HG03175 (cell line): ENCODE measurements around the gene GRK2.
"Not testable (repeated sequence)": the region's sequence is repeated elsewhere in the genome, so short reads cannot be mapped to it uniquely, and the experiment has no call there.

ENCODE experiments used
- ATAC-seq: cut with Tn5 transposase; IDR thresholded peaks from one replicate; pipeline ENCODE4 v1.9.1; 2021; ENCODE audit warnings: mild to moderate bottlenecking, moderate library complexity; ENCODE audit not compliant: unreplicated experiment

The GRK2 gene

DNA sequence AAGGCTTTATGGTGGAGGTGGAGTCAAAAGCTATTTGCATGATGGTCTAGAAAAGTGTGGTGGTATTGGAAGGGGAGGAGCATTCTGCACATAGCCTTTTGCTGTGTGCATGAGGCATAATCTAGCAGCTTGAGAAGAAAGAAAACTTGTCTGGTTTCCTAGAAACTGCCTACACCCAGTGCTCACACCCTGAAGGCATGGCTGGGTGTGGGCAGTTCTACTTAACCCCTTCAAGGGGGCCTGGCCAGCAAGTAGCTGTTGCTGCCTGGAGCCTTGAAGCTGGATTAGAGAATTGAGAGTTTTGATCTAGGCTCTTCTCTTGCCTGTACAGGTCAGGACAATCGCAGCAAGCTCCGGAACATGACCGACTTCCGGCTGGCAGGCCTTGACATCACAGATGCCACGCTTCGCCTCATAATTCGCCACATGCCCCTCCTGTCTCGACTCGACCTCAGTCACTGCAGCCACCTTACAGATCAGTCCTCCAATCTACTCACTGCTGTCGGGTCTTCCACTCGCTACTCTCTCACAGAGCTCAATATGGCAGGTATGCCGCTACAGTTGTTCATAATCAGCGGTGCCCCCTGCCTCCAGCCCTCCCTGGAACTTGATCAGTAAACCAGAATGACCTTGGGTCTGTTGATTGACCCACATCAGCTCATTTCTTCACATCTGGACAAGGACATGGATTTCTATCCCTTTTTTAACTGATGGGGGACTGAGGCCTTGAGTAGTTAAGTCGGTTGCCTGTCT is 12.2 kb upstream of the GRK2 start:
- no peak for ATAC-seq

DNA sequence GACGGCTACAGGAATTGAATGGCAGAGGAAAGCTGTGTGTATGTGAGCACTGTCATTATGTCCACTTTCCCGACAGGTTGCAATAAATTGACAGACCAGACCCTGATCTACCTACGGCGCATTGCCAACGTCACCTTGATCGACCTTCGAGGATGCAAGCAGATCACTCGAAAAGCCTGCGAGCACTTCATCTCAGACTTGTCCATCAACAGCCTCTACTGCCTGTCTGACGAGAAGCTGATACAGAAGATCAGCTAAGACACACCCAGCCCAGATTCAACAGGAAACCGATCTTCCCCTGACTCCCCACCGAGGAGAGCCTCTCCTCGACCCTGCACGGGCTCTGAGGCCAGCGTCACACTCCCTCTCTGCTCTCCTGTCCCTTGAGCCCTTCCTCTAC is 11.5 kb upstream of the GRK2 start:
- ATAC-seq = no peak

- ATAC-seq = no peak
Measured at GRCh38 chr11:67255353-67255752, 10.9 kb upstream of the GRK2 start.

- no peak for ATAC-seq
Measured at GRCh38 chr11:67255864-67256263, 10.4 kb upstream of the GRK2 start.

- ATAC-seq = no peak
Measured at GRCh38 chr11:67256477-67257135, 9.7 kb upstream of the GRK2 start.

DNA sequence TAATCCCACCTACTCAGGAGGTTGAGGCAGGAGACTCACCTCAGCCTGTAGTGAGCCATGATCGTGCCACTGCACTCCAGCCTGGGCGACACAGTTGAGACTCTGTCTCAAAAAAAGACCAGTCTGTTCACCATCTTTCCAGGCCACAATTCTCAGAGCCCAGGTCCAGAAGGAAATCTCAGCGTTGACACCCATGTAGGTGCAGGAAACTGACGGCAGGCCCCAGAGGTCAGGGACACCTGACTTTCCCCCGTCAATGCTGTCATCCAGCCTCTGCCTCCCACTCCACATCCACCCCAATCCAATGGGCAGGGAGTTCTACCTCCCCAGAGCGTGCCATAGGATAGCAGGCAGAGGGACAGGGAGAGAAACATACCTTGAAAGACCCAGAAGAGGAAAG is 5.9 kb upstream of the GRK2 start:
- ATAC-seq = no peak

DNA sequence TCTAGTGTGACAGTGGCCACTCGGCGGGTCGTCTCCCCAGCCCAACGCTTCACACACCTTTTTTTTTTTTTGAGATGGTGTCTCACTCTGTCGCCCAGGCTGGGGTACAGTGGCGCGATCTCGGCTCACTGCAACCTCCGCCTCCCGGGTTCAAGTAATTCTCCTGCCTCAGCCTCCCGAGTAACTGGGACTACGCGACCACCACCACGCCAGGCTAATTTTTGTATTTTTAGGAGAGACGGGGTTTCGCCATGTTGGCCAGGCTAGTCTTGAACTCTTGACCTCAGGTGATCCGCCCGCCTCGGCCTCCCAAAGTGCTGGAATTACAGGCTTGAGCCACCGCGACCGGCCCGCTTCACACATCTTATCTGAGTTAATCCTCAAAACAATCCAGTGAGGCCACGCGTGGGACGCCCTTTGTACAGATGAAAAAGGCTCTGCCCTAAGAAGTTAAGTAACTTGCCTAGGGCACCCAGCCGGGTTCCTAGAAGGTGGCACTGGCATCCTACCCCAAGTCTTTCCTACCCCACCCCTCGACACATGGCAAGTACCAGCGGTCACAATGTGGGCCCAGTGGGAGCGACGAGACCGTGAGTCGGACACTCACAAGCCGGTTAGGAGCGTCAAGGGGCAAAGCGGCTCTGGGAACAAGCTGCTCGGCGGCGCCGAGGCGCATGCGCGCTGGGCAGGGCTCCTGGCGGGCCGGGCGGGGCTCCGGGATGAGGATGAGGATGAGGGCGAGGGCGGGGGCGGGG is 5.2 kb upstream of the GRK2 start:
- not testable (repeated sequence) for ATAC-seq

DNA sequence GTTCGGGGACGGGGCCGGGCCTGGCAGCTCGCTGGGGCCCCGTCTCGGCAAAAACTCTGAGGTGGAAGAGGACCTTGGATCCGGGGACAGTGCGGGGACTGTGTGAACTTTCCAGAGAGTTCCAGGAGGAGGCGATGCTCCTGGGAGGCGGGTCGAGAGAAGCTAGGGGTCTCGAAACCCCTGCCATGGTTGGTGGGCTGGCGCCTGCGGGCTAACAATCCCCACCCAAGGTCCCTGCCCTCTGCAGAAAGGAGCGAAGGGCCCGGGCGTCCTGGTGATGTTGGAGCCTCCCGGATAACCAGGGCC is 4.7 kb upstream of the GRK2 start:
- ATAC-seq = no peak

DNA sequence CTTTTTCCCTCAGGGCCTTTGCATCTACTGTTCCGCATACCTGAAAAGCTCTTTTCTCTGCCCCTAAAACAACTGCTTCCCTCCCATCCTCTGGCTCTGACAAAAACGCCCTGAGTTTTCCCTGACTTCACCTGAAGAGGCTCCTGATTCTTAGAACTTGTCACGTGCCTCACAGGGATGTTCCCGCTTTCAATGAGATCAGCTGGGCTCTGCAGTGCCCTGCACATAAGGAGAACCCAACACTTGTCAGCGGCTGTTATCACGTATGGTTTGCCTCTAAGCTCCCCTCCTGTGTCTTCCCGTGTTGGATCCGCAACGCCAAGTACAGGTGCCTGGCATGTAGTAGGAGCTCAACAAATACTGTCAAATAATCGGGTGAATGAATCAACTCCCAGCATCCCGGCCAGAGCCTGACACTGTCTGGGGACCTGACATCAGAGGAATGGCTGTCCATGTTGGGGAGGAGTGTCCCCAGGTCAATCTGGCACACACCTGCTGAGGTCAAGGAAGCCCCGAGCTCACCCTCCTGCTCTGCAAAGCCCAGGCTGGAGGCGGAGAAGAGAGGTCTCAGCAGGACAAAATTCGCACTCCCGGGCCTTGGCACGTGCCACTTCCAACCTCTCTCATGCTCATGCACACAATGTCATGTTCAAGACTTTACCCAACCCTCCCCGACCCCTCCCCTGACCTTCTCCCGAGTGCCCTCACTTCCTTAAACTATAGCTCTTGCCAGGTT is 4.2 kb upstream of the GRK2 start:
- ATAC-seq = no peak

GRCh38 chr11:67262731-67263675 is 3.3 kb upstream of the GRK2 start:
- no peak for ATAC-seq

GRCh38 chr11:67264260-67264659 is 2.0 kb upstream of the GRK2 start:
- no peak for ATAC-seq

DNA sequence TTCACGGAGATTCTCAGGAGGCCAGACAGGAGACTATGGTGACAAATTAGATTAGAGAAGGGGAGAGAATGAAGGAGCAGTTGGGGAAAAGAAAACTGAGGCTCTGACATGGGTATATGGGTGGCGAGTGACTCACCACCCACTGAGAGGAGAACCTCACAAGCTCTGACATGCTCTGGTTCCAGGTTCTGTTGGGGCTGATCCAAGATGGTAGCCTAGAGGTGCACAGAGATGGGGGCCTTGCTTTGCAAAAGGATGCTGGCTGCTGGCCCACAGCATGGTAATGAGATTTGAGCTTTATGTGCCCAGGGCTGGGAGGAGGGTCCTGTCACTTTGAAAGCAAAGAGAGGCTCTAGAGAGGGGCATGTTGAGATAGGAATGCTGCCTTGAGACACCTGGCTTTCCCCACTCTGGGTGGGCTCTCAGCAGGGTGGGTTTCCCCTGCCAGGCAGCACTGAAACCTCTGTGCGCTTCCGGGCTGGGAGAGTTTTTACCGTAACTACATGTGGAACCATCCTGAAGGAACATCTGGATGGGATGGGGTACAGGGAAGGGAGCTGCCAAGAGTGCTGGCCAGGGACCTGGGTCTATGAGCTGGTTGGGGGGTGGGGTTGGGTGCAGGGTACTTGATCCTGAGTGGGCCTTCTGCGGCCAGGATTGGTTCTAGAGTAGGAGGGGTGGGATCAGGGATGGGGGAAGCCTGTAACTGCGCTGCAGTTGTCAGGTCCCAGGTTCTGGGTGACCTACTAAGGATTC is 1.2 kb upstream of the GRK2 start:
- ATAC-seq = no peak

DNA sequence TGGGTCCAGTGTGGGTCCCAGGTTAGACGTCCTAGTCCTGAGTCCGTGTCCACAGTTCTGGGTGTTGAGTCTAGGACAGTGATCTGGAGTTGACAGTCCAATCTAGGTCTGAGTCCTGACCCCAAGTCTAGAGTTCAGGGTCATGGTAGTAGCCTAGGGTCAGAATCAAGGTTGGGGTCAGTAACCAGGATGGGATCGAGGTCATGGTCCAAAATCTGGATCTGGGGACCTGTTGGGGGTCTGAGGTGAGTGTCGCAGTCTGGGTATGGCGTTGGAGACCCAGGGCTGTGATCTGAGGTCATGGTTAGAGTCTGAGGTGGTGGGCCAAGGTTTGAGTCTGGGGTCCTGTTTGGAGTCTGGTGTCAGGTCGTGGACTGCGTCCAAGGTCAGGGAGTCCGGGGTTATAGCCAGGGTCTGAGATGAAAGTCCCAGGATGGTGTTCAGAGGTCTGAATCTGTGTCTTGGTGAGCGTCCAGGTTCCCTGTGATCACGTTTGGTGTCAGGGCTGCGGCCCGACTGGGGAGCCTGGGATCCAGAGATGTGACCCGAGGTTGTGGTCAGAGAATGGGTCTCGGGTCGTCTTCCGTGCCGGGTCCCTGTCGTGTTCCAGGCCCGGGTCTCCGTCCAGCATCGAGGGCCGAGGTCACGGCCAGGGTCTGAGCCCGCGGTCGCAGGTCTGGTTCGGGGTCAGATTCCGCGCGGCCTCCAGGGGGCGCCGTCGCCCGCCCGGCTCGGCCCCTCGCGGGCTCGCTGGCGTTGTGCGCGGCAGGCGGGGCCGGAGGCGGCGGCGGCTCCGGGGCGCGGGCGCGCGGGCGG is 432 bp upstream of the GRK2 start:
- ATAC-seq = no peak

GRCh38 chr11:67267188-67268080 is 1.2 kb downstream of the GRK2 start:
- no peak for ATAC-seq

DNA sequence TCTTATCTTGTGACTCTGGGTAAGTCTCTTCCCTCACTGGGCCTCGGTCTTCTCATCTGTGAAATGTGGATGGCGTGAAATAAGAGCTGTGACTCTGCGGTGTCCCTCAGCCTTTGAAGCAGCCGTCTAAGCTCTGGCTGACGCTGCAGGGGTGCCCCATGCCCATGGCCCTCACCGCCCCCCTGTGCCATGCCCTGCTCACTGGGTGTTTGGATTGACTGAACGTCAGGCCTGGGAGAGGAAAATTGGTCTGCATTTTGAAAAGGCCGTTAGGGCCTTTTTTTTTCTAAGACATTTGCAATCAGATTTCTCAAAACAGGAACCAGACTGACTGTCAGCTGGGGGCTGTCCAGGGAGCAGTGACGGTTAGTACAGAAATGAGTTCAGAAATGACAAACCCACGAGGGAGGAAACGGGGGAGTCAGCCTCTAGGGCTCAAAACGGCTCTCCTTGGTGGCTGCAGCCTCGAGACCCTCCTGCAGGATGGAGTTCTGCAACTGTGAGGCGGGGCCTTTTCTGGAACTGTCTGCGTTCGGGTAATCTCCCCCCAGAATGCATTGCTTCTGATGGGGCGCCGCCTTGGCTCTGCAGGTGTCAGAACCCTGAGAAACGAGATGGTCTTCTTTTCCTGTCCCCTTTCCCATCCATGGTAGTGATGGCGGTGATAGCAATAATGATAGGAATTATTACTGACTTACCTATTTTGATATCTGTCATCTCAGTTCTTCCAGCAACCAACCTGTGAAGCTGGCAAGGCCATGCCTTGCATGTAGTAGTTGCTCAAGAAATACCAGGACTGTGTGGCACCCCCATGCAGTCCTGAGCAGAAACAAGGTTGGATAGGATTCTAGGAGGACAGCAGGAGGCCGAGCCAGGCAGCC is 2.0 kb downstream of the GRK2 start:
- peak; percentile 45 for ATAC-seq

DNA sequence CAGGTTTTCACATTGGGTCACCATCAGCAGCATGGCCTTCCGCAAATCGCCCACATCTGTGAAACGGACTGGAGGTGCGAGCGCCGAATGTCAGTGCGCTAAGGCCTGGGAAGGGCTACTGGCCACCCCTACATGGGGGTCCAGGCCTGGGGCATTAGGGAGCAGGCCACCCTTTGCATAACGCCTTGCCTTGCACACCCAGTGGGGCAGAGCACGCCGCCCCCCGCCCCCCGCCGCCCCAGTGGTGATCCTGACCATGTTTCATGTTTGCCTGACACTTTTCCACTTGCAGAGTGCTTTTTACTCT is 2.6 kb downstream of the GRK2 start:
- ATAC-seq = no peak
